GM12891 (cell line): ENCODE measurements around the gene RBBP9.

Source experiments
- PAX5 ChIP-seq: IDR thresholded peaks from 2 replicates; pipeline ENCODE4 v1.6.1; 2011; ENCODE audit warnings: low read length, moderate library complexity, mild to moderate bottlenecking; ENCODE audit not compliant: insufficient read depth, severe bottlenecking
- POLR2A ChIP-seq: IDR thresholded peaks from 2 replicates; pipeline ENCODE4 v1.6.1; 2011; ENCODE audit warnings: low read depth, low read length, control low read depth
- POLR2AphosphoS5 ChIP-seq: IDR thresholded peaks from 2 replicates; pipeline ENCODE4 v1.6.1; 2011; ENCODE audit warnings: low read depth, low read length, control low read depth
- SPI1 ChIP-seq: IDR thresholded peaks from 2 replicates; pipeline ENCODE4 v1.6.1; 2011; ENCODE audit warnings: low read depth, low read length, control low read depth
- TAF1 ChIP-seq: IDR thresholded peaks from 2 replicates; pipeline ENCODE4 v1.6.1; 2011; ENCODE audit warnings: low read depth, low read length, control low read depth

DNA sequence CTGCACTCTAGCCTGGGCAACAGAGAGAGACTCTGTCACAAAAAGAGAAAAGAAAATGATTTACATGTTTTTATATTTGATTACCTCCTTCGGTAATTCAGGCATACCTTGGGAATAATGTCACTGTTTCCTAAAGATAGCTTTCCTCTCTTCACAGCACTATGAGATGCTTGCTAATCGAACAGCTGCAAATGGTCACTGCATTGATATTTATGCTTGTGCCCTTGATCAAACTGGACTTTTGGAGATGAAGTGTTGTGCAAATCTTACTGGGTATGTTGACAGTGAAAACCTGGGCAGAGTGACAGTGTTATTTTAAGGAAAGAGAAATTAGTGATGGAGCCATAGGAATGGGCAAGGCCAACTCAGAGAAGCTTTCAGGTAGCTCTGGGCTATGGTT, 30.3 kb upstream of the RBBP9 start:
- TF ChIP-seq POLR2A, result no peak
- no peak for TF ChIP-seq POLR2AphosphoS5
- TF ChIP-seq TAF1, result no peak
- no peak for TF ChIP-seq SPI1
- no peak for TF ChIP-seq PAX5
